ENCODE results near the gene DIP2B. TPM values are rescaled to one million over a fixed set of nuclear protein-coding genes. Genes with fewer than 3 reads are reported as not detected.

DIP2B gene
- total and polyA plus RNA-seq, 2 of the 13 experiments (the other 11 are each of a cell fraction or from before 2014, with no cell fraction given) = 32.1 to 35.8 TPM

GRCh38 chr12:50725011-50725942 is 220.5 kb downstream of the DIP2B start (continued):
- TF ChIP-seq AKNA (CRISPR knock-in tag; IDR thresholded peaks at IDR 0.05; ENCODE audit: borderline replicate concordance) = no peak
- TF ChIP-seq ZNF879 (CRISPR knock-in tag; IDR thresholded peaks at IDR 0.05) = no peak
- no peak for TF ChIP-seq ZNF737 (CRISPR knock-in tag; IDR thresholded peaks at IDR 0.05; ENCODE audit: borderline replicate concordance)

- H4K20me1 ChIP-seq (ENCODE audit: insufficient read depth, low read length) = no peaks in the 10 kb centered on the region
- ATAC-seq = no peak
- intact Hi-C loops (cut with micrococcal nuclease; ENCODE audit: unreplicated experiment) = no loop called here
- no peak overlapping the region for H3K9ac ChIP-seq (ENCODE audit: insufficient read depth, low read depth, low read length)
- CTCF ChIA-PET (ENCODE audit: low intra/inter-chr PET ratio, low total read pairs) = no interaction called here
- no peak overlapping the region for H2AFZ ChIP-seq (ENCODE audit: low read length)
- WGBS (ENCODE audit: low lambda C conversion rate) = 96% methylated on average over 2 of the region's 2 CpGs
- no peaks in the 10 kb centered on the region for H3K4me1 ChIP-seq (ENCODE audit: insufficient read depth, low read length)
- H3K36me3 ChIP-seq (replicated peaks in 1 of 2; ENCODE audit: control insufficient read depth in 1 of 2, insufficient read depth in 2 of 2, low read length in 2 of 2) = peaks cover 32 to 96% of the 10 kb centered on the region in 2 experiments
- in situ Hi-C loops (cut with HindIII; ENCODE audit: extremely low pct_ligation_motif_present, low pct_unique_long_range_greater_than_20kb) = no loop called here
- DNase-seq (ENCODE audit: low spot score) = no peak
- no TSS peak for BruUV-seq (replicated peaks)
- no peak overlapping the region for H3K27ac ChIP-seq (ENCODE audit: extremely low read length, insufficient read depth, low read length)
- H3K4me2 ChIP-seq (ENCODE audit: low read depth, low read length) = no peak overlapping the region
- no peaks in the 10 kb centered on the region for H3K9me3 ChIP-seq (ENCODE audit: low read length)
- POLR2A ChIA-PET = no interaction called here
- no peaks in the 10 kb centered on the region for H3K79me2 ChIP-seq (ENCODE audit: insufficient read depth, low read length)
- H3K4me3 ChIP-seq (replicated peaks in 1 of 3; ENCODE audit: insufficient read depth in 1 of 3, low read depth in 2 of 3, low read length in 3 of 3) = no peak overlapping the region
- no peaks in the 10 kb centered on the region for H3K27me3 ChIP-seq (ENCODE audit: control insufficient read depth in 1 of 2, insufficient read depth in 2 of 2, low read length in 2 of 2)
- no peak for FAIRE-seq
- no peak for TF ChIP-seq RORA (CRISPR knock-in tag; IDR thresholded peaks at IDR 0.05)
- no peak for TF ChIP-seq ZNF563 (CRISPR knock-in tag; IDR thresholded peaks at IDR 0.05)
- no peak for TF ChIP-seq ZKSCAN1 (IDR thresholded peaks at IDR 0.05; ENCODE audit: low read length)
- no peak for TF ChIP-seq LBX2 (CRISPR knock-in tag; IDR thresholded peaks at IDR 0.05; ENCODE audit: borderline replicate concordance)
- no peak for TF ChIP-seq ZBTB34 (CRISPR knock-in tag; IDR thresholded peaks at IDR 0.05)
- no peak for TF ChIP-seq THAP11 (CRISPR knock-in tag; IDR thresholded peaks at IDR 0.05)
- TF ChIP-seq ZNF484 (CRISPR knock-in tag; IDR thresholded peaks at IDR 0.05; ENCODE audit: borderline replicate concordance, low read depth) = no peak
- no peak for TF ChIP-seq RFX5 (IDR thresholded peaks at IDR 0.05; ENCODE audit: low read depth, low read length)
- TF ChIP-seq ZNF674 (CRISPR knock-in tag; IDR thresholded peaks at IDR 0.05; ENCODE audit: low read depth) = no peak
- TF ChIP-seq KDM2A (CRISPR knock-in tag; IDR thresholded peaks at IDR 0.05; ENCODE audit: borderline replicate concordance, low read depth) = no peak
- no peak for TF ChIP-seq ZNF251 (CRISPR knock-in tag; IDR thresholded peaks at IDR 0.05)
- TF ChIP-seq ATF7-NPFF (CRISPR knock-in tag; IDR thresholded peaks at IDR 0.05; ENCODE audit: low read depth) = no peak
- no peak for TF ChIP-seq TEAD2 (CRISPR knock-in tag; IDR thresholded peaks at IDR 0.05)
- TF ChIP-seq ZNF253 (CRISPR knock-in tag; IDR thresholded peaks at IDR 0.05; ENCODE audit: borderline replicate concordance) = no peak
Observed at GRCh38 chr12:50727466-50727865, 222.7 kb downstream of the DIP2B start.
